GM19372 (cell line): ENCODE data around the gene MDGA2.
"Not testable (repeated sequence)": the region's sequence is repeated elsewhere in the genome, so short reads cannot be mapped to it uniquely, and the experiment has no call there.

ENCODE experiments used
- ATAC-seq: cut with Tn5 transposase; IDR thresholded peaks from one replicate; pipeline ENCODE4 v1.9.1; 2021; ENCODE audit warnings: mild to moderate bottlenecking, low read depth, moderate library complexity; ENCODE audit not compliant: unreplicated experiment

MDGA2 gene

GRCh38 chr14:47261350-47261749 lies 414.1 kb downstream of the MDGA2 start:
- no peak for ATAC-seq

DNA sequence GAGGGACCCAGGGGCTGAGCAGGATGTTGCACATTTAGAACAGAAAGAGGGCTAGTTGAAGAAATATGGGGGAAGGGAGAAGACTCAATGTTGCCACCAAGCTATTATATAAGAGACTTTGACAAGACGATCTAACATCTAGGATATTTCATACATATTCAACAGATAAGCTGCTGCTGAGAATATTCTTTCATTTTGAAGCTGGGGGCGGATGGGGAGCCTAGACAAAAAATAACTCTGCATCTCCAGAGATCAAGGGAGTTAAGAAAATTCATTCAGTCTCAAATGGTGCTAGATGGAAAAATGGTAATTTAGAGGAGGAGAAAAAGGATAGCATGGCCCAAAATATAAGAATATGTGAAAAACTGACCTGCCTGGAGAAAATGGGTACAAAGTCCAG lies 415.6 kb downstream of the MDGA2 start:
- no peak for ATAC-seq

- ATAC-seq = no peak
Observed at GRCh38 chr14:47257013-47257412, 418.4 kb downstream of the MDGA2 start.

DNA sequence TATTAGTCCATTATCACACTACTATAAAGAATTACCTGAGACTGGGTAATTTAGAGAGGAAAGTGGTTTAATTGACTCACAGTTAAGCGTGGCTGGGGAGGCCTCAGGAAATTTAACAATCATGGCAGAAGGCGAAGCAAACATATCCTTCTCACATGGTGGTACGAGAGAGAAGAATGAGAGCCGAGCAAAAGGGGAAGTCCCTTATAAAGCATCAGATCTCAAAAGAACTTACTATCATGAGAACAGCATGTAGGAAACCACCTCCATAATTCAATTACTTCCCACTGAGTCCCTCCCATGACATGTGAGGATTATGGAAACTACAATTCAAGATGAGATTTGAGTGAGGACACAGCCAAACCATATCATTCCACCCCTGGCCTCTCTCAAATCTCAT lies 422.6 kb downstream of the MDGA2 start:
- ATAC-seq = no peak

DNA sequence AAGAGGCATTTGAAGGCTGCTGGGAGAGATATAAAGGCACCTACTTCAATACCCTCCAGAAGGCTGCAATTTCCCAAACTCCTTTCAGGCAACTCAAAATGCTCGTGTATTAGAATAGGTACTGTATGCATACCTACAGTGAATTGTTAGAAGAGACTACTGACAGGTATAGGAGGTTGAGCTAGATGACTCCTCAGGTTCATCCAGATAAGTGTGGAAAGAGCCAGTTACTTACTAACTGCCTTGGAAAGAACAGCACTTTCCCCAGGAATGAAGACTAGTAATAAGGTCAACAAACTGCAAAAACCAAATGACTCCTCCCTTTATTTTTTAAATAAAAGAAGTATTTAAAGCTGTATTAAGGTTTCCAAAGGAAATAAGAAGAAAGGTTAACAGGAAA lies 429.0 kb downstream of the MDGA2 start:
- no peak for ATAC-seq

GRCh38 chr14:47242579-47242978 lies 432.8 kb downstream of the MDGA2 start:
- not testable (repeated sequence) for ATAC-seq

DNA sequence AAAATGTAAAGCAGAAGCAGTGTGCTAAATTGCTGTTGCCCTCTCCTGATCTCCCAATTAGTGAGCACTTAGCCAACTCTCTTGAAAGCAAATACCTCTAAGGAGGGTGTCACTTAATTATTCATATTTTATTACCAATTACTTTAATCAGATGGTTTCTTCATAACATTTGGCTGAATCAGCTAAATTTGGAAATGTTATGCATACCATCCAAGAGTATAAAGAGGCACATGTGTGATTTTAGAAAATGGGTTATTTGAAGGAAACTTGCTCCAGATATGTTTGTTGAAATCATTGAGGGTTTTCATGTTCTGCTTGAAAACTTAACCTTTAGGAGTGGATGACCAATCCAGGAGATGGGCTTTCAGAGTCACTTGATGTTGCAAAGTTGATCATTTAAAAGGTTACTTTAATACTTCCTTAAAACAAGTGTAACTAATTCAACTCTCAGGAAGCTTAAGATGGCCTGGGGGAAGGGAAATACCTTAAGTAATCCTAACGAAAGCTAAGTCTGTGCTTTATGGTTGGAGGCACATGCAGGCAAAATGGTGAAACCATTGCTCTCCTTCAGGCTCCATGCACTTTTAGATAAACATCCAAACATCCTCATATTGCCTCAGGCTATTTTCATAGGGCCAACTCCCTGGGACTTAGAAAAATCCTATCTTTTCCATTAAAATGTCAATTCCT lies 434.5 kb downstream of the MDGA2 start:
- no peak for ATAC-seq

DNA sequence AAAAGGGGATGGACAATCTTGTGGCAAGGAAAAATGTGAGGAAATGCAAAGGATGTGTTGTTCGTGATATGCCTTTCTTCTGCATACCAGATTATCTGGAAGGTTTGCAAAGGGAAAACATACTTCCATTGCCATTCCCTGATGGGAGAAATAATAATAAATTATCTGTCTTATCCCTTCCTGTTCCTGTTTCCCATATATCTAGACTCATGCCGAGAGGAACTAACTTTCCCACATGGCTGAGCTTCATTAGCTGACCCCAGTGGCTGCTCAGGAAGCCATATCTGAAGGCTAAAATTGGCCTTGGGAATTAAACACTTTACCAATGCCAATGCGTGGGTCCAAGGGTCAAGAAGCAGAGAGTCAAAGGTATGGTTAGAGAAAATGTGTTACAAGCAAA lies 439.8 kb downstream of the MDGA2 start:
- ATAC-seq = no peak

- ATAC-seq = no peak
Observed at GRCh38 chr14:47226877-47227520, 448.4 kb downstream of the MDGA2 start.

GRCh38 chr14:47223656-47224055 lies 451.7 kb downstream of the MDGA2 start:
- no peak for ATAC-seq

DNA sequence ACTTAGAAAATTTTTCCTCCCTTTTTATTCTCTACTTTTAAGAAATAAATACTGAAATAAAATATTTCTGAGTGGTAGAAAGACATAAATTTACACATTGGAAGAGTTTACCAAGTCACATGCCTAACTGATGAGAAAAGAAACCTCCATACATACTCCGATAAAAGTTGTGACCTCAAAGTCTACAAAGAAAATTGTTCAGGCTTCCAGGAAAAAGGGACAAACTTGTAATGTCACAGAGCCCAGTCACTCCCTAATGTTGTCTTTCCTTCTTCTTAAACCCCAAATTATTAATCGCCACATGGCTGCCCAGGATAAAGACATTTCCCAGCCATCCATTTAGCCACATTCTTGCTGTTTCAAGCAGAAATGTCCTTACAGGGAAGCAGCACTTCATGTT lies 455.3 kb downstream of the MDGA2 start:
- no peak for ATAC-seq

DNA sequence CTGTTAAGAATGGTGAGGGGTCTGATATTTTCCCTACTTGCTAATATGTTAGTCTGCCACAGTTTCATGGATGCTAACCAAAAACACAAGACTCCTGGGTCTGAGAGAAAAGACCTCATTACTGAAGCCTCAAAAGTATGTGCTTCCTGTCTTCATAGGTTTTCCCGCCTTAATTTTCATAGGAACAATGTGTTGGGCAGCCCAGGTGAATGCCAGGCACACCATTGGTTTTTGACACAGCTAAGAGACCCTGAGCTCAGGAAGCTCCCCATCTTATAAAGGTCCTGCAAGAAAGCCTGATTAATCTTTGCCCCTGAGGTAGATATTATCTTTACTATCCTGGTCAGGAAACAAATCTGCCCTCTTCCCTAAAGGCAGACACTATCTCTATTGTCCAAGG lies 464.1 kb downstream of the MDGA2 start:
- no peak for ATAC-seq

- ATAC-seq = no peak
Observed at GRCh38 chr14:47210099-47210498, 465.3 kb downstream of the MDGA2 start.

- ATAC-seq = no peak
Observed at GRCh38 chr14:47208434-47208833, 467.0 kb downstream of the MDGA2 start.

DNA sequence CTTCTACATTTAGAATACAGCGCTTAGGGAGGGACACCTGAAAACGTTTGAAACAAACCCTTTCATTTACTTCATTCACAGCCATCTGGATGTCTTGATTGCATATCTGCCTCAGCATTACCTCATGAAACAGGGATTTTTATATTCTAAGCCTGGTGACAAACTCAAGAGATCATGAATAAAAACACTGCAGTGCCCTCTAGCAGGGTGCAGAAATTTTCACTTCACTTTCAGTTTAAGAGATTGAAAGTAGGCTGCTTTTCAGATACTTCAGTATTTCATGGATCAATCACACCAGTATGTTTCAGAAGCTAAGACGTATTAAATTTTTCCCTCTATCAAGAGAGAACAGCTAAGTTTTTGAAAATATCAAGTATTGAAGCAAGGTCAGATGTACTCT lies 467.8 kb downstream of the MDGA2 start:
- no peak for ATAC-seq

- no peak for ATAC-seq
Observed at GRCh38 chr14:47200740-47201139, 474.7 kb downstream of the MDGA2 start.

- ATAC-seq = no peak
Observed at GRCh38 chr14:47195582-47195981, 479.8 kb downstream of the MDGA2 start.

DNA sequence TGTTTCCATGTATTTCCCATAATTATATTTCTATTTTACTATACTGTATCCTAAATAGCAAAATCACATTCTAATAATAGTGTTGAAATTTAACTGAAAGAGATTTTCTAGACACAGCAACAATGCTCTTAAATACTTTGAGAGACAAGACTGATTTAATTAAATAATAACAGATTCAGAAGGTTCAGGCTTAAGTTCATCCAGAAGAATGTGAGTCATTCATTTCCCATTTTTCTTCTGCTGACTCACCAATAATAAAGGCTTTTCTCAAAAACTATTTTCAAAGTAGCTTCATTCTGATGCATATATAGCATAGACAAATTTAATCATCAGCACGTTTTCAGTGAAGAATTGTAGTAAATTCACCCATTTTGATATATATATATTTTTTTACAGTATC lies 481.4 kb downstream of the MDGA2 start:
- ATAC-seq = no peak

DNA sequence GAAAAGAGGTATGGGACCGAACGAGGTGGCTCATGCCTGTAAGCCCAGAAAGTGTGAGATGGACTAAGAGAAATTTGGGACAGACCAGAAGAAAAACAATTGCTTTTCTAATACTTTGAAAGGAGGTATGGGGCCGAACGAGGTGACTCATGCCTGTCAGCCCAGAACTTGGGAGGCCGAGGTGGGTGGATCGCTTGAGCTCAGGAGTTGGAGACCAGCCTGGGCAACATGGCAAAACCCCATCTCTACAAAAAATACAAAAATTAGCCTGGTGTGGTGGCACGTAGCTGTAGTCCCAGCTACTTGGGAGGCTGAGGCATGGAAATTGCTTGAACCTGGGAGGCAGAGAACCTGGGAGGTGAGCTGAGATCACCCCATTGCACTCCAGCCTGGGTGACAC lies 483.2 kb downstream of the MDGA2 start:
- ATAC-seq = not testable (repeated sequence)

DNA sequence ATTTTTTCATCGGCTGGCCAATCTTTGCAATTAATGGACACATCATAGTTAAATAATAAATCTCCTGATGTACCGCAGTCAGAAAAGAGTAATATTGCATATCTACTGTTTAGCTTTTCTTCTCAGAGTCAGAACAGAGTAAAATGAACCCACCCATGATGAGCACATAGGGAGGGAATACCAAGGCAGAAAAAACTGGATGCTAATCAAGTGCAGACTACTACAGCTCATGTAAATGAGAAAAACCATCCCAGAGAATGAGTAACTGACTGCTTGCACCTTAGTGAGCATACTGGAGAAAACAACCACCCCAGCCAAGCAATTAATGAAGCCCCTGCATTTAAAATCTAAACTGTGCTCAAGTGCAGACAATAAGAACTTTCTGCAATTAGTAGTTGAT lies 483.7 kb downstream of the MDGA2 start:
- ATAC-seq = no peak

GRCh38 chr14:47189911-47190484 lies 485.4 kb downstream of the MDGA2 start:
- ATAC-seq = no peak

DNA sequence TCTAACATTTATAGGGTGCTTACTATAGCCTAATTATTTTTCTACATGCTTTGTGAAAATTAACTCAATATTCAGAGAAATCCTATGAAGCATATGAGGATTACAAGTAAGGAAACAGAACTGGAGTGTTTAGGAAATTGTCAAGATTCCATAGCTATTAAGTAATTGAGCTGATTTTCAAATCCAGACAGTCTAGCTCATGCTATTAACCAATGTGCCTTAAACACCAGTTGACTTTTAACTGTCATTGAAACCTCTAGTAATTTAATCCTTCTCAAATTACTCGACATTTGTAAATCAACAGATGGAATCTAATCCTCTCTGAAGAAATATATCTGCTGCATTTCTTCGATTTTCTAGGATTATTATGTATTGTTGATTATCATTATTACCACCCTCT lies 488.9 kb downstream of the MDGA2 start:
- ATAC-seq = no peak
